Vagina (tissue), 2 donors: Measurements from ENCODE around the gene TAOK2.

Experiments used
- POLR2A ChIP-seq, 2 donors: fragments of 450-650 bp; IDR thresholded peaks; one replicate each; pipeline ENCODE4 v1.6.1; 2017; ENCODE audit warnings: antibody characterized with exemption in 2 of 2, mild to moderate bottlenecking in 2 of 2, moderate library complexity in 2 of 2
- POLR2AphosphoS5 ChIP-seq, 2 donors: sonication (generic); formaldehyde crosslinking; IDR thresholded peaks; one replicate each; pipeline ENCODE4 v1.9.0; 2017; ENCODE audit warnings: antibody characterized with exemption in 2 of 2, mild to moderate bottlenecking in 2 of 2, low read depth in 1 of 2; ENCODE audit not compliant: insufficient read depth in 1 of 2
- TF ChIP-seq, protein P1 (sequence below), 3 experiments: fragments of 450-650 bp in 2 of 3; fragments of 200-600 bp in 1 of 3; sonication (generic) in 1 of 3; IDR thresholded peaks; one replicate each; pipeline ENCODE4 v1.5.1; 2017 to 2019; ENCODE audit warnings: antibody characterized with exemption in 3 of 3, mild to moderate bottlenecking in 2 of 3, moderate library complexity in 2 of 3

GRCh38 chr16:29978081-29978480, 4.4 kb downstream of the TAOK2 start:
- TF ChIP-seq, protein P1, sequence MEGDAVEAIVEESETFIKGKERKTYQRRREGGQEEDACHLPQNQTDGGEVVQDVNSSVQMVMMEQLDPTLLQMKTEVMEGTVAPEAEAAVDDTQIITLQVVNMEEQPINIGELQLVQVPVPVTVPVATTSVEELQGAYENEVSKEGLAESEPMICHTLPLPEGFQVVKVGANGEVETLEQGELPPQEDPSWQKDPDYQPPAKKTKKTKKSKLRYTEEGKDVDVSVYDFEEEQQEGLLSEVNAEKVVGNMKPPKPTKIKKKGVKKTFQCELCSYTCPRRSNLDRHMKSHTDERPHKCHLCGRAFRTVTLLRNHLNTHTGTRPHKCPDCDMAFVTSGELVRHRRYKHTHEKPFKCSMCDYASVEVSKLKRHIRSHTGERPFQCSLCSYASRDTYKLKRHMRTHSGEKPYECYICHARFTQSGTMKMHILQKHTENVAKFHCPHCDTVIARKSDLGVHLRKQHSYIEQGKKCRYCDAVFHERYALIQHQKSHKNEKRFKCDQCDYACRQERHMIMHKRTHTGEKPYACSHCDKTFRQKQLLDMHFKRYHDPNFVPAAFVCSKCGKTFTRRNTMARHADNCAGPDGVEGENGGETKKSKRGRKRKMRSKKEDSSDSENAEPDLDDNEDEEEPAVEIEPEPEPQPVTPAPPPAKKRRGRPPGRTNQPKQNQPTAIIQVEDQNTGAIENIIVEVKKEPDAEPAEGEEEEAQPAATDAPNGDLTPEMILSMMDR (IDR thresholded peaks at IDR 0.05), result no peak
- TF ChIP-seq POLR2A (IDR thresholded peaks at IDR 0.05) (no peak), POLR2AphosphoS5 (IDR thresholded peaks at IDR 0.05; ENCODE audit: insufficient read depth in 1 of 2, low read depth in 1 of 2) (no peak)
